ENCODE results near the gene OR2A12. TPM values are rescaled to one million over a fixed set of nuclear protein-coding genes. Genes with fewer than 3 reads are reported as not detected.

Gene OR2A12
- total and polyA plus RNA-seq, 2 donors, result not detected

DNA sequence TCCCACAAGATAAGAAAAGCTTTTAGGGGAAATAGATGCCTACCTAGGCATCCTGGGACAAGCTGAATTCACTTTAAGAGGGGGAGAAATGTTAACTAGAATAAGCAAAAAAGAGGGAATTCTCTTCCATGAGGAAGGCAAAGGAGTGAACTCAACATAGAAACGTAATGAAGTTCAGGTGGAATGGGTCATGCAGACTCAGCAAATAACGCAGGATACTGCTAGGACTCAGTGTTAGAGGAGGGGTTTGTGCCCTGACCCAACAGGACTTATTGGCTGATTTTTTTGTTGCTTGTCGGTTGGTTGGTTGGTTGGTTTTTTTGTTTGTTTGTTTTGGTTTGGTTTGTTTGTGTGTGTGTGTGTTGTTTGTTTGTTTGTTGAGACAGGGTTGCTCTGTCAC is 46.2 kb downstream of the OR2A12 start:
- no peaks in the 10 kb centered on the region for H3K4me1 ChIP-seq (ENCODE audit: control insufficient read depth in 2 of 2, insufficient read depth in 2 of 2, low read length in 2 of 2)
- no peaks in the 10 kb centered on the region for H3K36me3 ChIP-seq (ENCODE audit: control insufficient read depth in 2 of 2, insufficient read depth in 2 of 2, low read length in 1 of 2)
- H3K4me3 ChIP-seq (ENCODE audit: low read length in 2 of 2), result no peak overlapping the region
- DNase-seq (ENCODE audit: low read depth in 6 of 9, low spot score in 9 of 9), result no peak
- H3K27ac ChIP-seq (ENCODE audit: low read depth in 1 of 2, low read length in 1 of 2), result no peak overlapping the region
- H3K9me3 ChIP-seq (ENCODE audit: control insufficient read depth in 2 of 2, insufficient read depth in 1 of 2, low read length in 1 of 2), result no peaks in the 10 kb centered on the region
- H3K27me3 ChIP-seq (ENCODE audit: control insufficient read depth in 2 of 2, insufficient read depth in 1 of 2, low read length in 1 of 2), result no peaks in the 10 kb centered on the region
- 93% methylated on average over 3 of the region's 3 CpGs for WGBS

DNA sequence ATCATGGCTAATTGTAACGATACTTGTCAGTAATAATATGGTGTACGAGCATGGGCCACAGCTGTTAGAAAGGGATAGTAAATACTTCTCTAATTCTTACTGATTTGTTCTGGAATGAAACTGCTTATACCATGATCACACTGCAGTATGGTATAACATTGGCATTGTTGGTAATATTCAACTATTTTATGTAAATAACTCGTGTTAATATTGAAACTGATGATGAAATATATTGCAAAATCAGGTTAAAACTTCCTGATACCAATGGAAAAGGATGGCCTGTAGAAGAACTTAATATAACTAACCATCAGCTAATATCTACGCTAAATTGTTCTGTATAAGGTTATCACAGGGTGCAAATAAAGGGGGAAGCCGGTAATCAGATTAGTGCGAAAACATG is 47.2 kb downstream of the OR2A12 start:
- Histone ChIP-seq H3K4me1 (ENCODE audit: control insufficient read depth in 2 of 2, insufficient read depth in 2 of 2, low read length in 2 of 2) (no peaks in the 10 kb centered on the region), H3K27ac (ENCODE audit: low read depth in 1 of 2, low read length in 1 of 2) (no peak overlapping the region), H3K9me3 (ENCODE audit: control insufficient read depth in 2 of 2, insufficient read depth in 1 of 2, low read length in 1 of 2) (no peaks in the 10 kb centered on the region), H3K4me3 (ENCODE audit: low read length in 2 of 2) (no peak overlapping the region), H3K27me3 (ENCODE audit: control insufficient read depth in 2 of 2, insufficient read depth in 1 of 2, low read length in 1 of 2) (no peaks in the 10 kb centered on the region), H3K36me3 (ENCODE audit: control insufficient read depth in 2 of 2, insufficient read depth in 2 of 2, low read length in 1 of 2) (no peaks in the 10 kb centered on the region)
- 94% methylated on average over 6 of the region's 6 CpGs for WGBS
- DNase-seq (ENCODE audit: low read depth in 6 of 9, low spot score in 9 of 9), result no peak

DNA sequence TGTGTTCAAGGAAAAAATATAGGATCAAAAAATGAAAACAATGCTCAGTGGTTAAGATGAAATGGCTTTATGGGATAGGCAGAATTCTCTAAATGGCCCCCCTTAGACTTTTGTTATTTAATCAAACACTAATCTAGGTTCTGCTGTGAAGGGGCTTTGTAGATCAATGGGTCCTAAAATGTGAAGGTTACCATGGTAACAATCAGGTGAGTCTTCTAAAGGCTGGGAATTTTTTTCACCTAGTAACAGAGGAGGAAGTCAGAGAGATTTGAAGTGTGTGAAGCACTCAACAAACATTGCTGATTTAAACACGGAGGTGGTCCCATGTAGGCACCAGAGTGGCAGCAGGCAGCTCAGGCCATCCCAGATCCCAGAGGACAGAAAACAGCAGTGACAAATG is 48.0 kb downstream of the OR2A12 start:
- Histone ChIP-seq H3K27ac (ENCODE audit: low read depth in 1 of 2, low read length in 1 of 2) (no peak overlapping the region), H3K36me3 (ENCODE audit: control insufficient read depth in 2 of 2, insufficient read depth in 2 of 2, low read length in 1 of 2) (no peaks in the 10 kb centered on the region), H3K4me1 (ENCODE audit: control insufficient read depth in 2 of 2, insufficient read depth in 2 of 2, low read length in 2 of 2) (no peaks in the 10 kb centered on the region), H3K27me3 (ENCODE audit: control insufficient read depth in 2 of 2, insufficient read depth in 1 of 2, low read length in 1 of 2) (no peaks in the 10 kb centered on the region), H3K9me3 (ENCODE audit: control insufficient read depth in 2 of 2, insufficient read depth in 1 of 2, low read length in 1 of 2) (no peaks in the 10 kb centered on the region), H3K4me3 (ENCODE audit: low read length in 2 of 2) (no peak overlapping the region)
- WGBS, result 98% methylated on average over 1 of the region's 1 CpG
- no peak for DNase-seq (ENCODE audit: low read depth in 6 of 9, low spot score in 9 of 9)

DNA sequence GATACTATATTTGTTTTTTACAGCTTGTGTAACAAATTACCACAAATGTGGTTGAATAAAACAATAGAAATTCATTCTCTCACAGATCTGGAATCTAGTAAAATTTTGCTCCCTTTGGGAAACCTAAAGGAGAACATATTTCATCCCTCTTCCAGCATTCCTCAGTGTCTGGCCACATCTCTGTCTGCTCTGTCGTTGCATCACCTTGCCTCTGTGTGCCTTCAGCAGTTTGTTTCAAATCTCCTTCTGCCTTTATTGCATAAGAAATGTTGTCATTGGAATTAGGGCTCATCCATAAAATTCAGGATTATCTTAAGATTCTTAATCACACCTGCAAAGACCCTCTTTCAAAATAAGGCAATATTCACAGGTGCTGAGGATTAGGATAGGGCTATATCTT is 51.4 kb downstream of the OR2A12 start:
- Histone ChIP-seq H3K4me1 (ENCODE audit: control insufficient read depth in 2 of 2, insufficient read depth in 2 of 2, low read length in 2 of 2) (no peaks in the 10 kb centered on the region), H3K4me3 (ENCODE audit: low read length in 2 of 2) (no peak overlapping the region), H3K9me3 (ENCODE audit: control insufficient read depth in 2 of 2, insufficient read depth in 1 of 2, low read length in 1 of 2) (no peaks in the 10 kb centered on the region), H3K27me3 (ENCODE audit: control insufficient read depth in 2 of 2, insufficient read depth in 1 of 2, low read length in 1 of 2) (no peaks in the 10 kb centered on the region), H3K36me3 (ENCODE audit: control insufficient read depth in 2 of 2, insufficient read depth in 2 of 2, low read length in 1 of 2) (no peaks in the 10 kb centered on the region), H3K27ac (ENCODE audit: low read depth in 1 of 2, low read length in 1 of 2) (no peak overlapping the region)
- DNase-seq (ENCODE audit: low read depth in 6 of 9, low spot score in 9 of 9), result no peak
- WGBS, result 93% methylated on average over 1 of the region's 1 CpG

DNA sequence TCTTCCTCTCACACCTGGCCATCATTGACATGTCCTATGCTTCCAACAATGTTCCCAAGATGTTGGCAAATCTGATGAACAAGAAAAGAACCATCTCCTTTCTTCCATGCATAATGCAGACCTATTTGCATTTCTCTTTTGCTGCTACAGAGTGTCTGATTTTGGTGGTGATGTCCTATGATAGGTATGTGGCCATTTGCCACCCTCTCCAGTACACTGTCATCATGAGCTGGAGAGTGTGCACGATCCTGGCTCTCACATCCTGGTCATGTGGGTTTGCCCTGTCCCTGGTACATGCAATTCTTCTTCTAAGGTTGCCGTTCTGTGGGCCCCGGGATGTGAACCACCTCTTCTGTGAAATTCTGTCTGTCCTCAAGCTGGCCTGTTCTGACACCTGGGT is 56.1 kb downstream of the OR2A12 start:
- Histone ChIP-seq H3K36me3 (ENCODE audit: control insufficient read depth in 2 of 2, insufficient read depth in 2 of 2, low read length in 1 of 2) (no peaks in the 10 kb centered on the region), H3K4me1 (ENCODE audit: control insufficient read depth in 2 of 2, insufficient read depth in 2 of 2, low read length in 2 of 2) (no peaks in the 10 kb centered on the region), H3K9me3 (ENCODE audit: control insufficient read depth in 2 of 2, insufficient read depth in 1 of 2, low read length in 1 of 2) (peaks cover 1 to 5% of the 10 kb centered on the region in 2 donors), H3K4me3 (ENCODE audit: low read length in 2 of 2) (no peak overlapping the region), H3K27me3 (ENCODE audit: control insufficient read depth in 2 of 2, insufficient read depth in 1 of 2, low read length in 1 of 2) (no peaks in the 10 kb centered on the region), H3K27ac (ENCODE audit: low read depth in 1 of 2, low read length in 1 of 2) (no peak overlapping the region)
- no peak for DNase-seq (ENCODE audit: low read depth in 6 of 9, low spot score in 9 of 9)
- WGBS, result 96% methylated on average over 3 of the region's 3 CpGs

DNA sequence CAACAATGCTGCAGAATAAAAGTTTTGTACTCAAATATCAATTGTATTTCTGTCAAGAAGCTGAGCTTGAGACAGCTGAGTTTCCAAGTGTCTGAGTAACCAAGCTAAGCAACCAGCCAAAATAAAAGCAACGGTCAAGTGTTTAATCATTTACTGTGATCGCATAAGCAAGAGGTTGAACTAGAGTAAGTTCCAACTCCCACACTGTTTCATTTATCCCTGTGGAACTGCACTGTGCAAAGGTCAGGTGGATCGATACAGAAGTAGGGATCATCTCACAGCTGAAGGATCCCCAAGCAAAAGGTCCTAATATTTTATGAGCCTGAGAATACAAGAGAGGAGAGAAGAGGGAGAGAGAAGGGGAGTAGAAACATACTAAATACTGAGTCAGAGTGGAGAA is 58.3 kb downstream of the OR2A12 start:
- no peak overlapping the region for H3K4me3 ChIP-seq (ENCODE audit: low read length in 2 of 2)
- H3K27ac ChIP-seq (ENCODE audit: low read depth in 1 of 2, low read length in 1 of 2), result no peak overlapping the region
- DNase-seq (ENCODE audit: low read depth in 6 of 9, low spot score in 9 of 9), result no peak
- no peaks in the 10 kb centered on the region for H3K36me3 ChIP-seq (ENCODE audit: control insufficient read depth in 2 of 2, insufficient read depth in 2 of 2, low read length in 1 of 2)
- H3K27me3 ChIP-seq (ENCODE audit: control insufficient read depth in 2 of 2, insufficient read depth in 1 of 2, low read length in 1 of 2), result no peaks in the 10 kb centered on the region
- 97% methylated on average over 3 of the region's 3 CpGs for WGBS
- H3K9me3 ChIP-seq (ENCODE audit: control insufficient read depth in 2 of 2, insufficient read depth in 1 of 2, low read length in 1 of 2), result peaks cover 1 to 8% of the 10 kb centered on the region in 2 donors
- no peaks in the 10 kb centered on the region for H3K4me1 ChIP-seq (ENCODE audit: control insufficient read depth in 2 of 2, insufficient read depth in 2 of 2, low read length in 2 of 2)

DNA sequence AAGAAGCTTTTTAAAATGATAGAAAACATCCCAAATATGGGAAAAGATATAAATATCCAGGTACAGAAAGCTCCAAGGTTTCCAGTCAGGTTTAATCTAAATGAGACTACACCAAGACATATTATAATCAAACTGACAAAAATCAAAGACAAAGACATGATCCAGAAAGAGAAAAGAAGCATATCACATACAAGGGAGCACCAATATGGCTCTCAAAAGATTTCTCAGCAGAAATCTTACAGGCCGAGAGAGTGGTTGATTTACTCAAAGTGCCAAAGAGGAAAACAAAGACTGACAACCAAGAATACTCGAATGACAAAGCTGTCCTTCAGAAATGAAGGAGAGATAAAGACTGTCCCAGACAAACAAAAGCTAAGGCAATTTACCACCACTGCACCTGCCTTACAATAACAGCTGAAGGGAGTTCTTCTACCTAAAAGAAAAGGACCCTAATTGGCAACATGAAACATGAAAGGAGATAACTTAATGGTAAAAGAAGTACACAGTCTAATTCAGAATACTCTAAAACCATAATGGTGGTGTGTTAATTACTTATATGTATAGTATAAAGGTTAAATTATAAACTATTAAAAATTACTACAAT is 62.2 kb downstream of the OR2A12 start:
- no peak for DNase-seq (ENCODE audit: low read depth in 6 of 9, low spot score in 9 of 9)
- H3K27ac ChIP-seq (ENCODE audit: low read depth in 1 of 2, low read length in 1 of 2), result no peak overlapping the region
- no peak overlapping the region for H3K4me3 ChIP-seq (ENCODE audit: low read length in 2 of 2)
- H3K27me3 ChIP-seq (ENCODE audit: control insufficient read depth in 2 of 2, insufficient read depth in 1 of 2, low read length in 1 of 2), result no peaks in the 10 kb centered on the region
- H3K36me3 ChIP-seq (ENCODE audit: control insufficient read depth in 2 of 2, insufficient read depth in 2 of 2, low read length in 1 of 2), result no peaks in the 10 kb centered on the region
- H3K9me3 ChIP-seq (ENCODE audit: control insufficient read depth in 2 of 2, insufficient read depth in 1 of 2, low read length in 1 of 2), result peaks cover 1 to 8% of the 10 kb centered on the region in 2 donors
- no peaks in the 10 kb centered on the region for H3K4me1 ChIP-seq (ENCODE audit: control insufficient read depth in 2 of 2, insufficient read depth in 2 of 2, low read length in 2 of 2)
- 92% methylated on average over 2 of the region's 2 CpGs for WGBS

Other genes starting within 250 kb of the OR2A12 start
- gene TCAF1, start 184.1 kb upstream of the OR2A12 start, total RNA-seq, result 18.2 TPM
- 13.6 TPM for gene TCAF1, start 184.1 kb upstream of the OR2A12 start, polyA plus RNA-seq
- gene OR2F2, start 151.0 kb upstream of the OR2A12 start, total RNA-seq, result not detected
- gene OR2F2, start 151.0 kb upstream of the OR2A12 start, polyA plus RNA-seq, result not detected
- gene OR2F1, start 131.4 kb upstream of the OR2A12 start, total RNA-seq, result not detected
- gene OR2F1, start 131.4 kb upstream of the OR2A12 start, polyA plus RNA-seq, result not detected
- not detected for gene OR6B1, start 86.0 kb upstream of the OR2A12 start, total RNA-seq
- not detected for gene OR6B1, start 86.0 kb upstream of the OR2A12 start, polyA plus RNA-seq
- not detected for gene OR2A5, start 37.3 kb upstream of the OR2A12 start, total RNA-seq
- gene OR2A5, start 37.3 kb upstream of the OR2A12 start, polyA plus RNA-seq, result 0.02 TPM
- gene OR2A25, start 16.5 kb upstream of the OR2A12 start, total RNA-seq, result not detected
- gene OR2A25, start 16.5 kb upstream of the OR2A12 start, polyA plus RNA-seq, result 0.05 TPM
- not detected for gene OR2A2, start 23.3 kb downstream of the OR2A12 start, total RNA-seq
- not detected for gene OR2A2, start 23.3 kb downstream of the OR2A12 start, polyA plus RNA-seq
- gene OR2A14, start 36.9 kb downstream of the OR2A12 start, total RNA-seq, result not detected
- gene OR2A14, start 36.9 kb downstream of the OR2A12 start, polyA plus RNA-seq, result not detected
- 0.28 TPM for gene CTAGE4, start 97.2 kb downstream of the OR2A12 start, total RNA-seq
- 0.62 TPM for gene CTAGE4, start 97.2 kb downstream of the OR2A12 start, polyA plus RNA-seq
- 1.3 TPM for gene ARHGEF35, start 109.6 kb downstream of the OR2A12 start, total RNA-seq
- gene ARHGEF35, start 109.6 kb downstream of the OR2A12 start, polyA plus RNA-seq, result 8.3 TPM
- not detected for gene OR2A42, start 153.3 kb downstream of the OR2A12 start, total RNA-seq
- gene OR2A42, start 153.3 kb downstream of the OR2A12 start, polyA plus RNA-seq, result 0.02 TPM
- 0.24 TPM for gene OR2A7, start 178.5 kb downstream of the OR2A12 start, total RNA-seq
- gene OR2A7, start 178.5 kb downstream of the OR2A12 start, polyA plus RNA-seq, result 1.4 TPM
- 0.52 TPM for gene CTAGE8, start 183.0 kb downstream of the OR2A12 start, total RNA-seq
- gene CTAGE8, start 183.0 kb downstream of the OR2A12 start, polyA plus RNA-seq, result 3.1 TPM
- under 0.01 TPM for gene OR2A1, start 226.1 kb downstream of the OR2A12 start, total RNA-seq
- gene OR2A1, start 226.1 kb downstream of the OR2A12 start, polyA plus RNA-seq, result 0.07 TPM

Measured in thymus (tissue), 11 donors.